PC-3 (cell line): ENCODE data around the gene EPRS1. TPM values are rescaled to one million over a fixed set of nuclear protein-coding genes. Genes with fewer than 3 reads are reported as not detected.

Experiments
- ATAC-seq: fragments of 200-7000 bp; cut with Tn5 transposase; 2 replicates; pipeline ENCODE4 v1.9.1; 2020; ENCODE audit warnings: mild to moderate bottlenecking, moderate library complexity
- BruUV-seq: library from RNA; stranded (reverse); fragments of 400-500 nt; replicated peaks from 2 replicates; lab custom pipeline; 2021; lab: Mats Ljungman, UMichigan
- CTCF ChIA-PET: fragments of 300-600 bp; sonication (Branson Sonifier 250); formaldehyde crosslinking; loops from one replicate; lab custom pipeline; 2022; ENCODE audit warnings: antibody characterized with exemption; lab: Charles Lee
- POLR2A ChIA-PET: fragments of 300-600 bp; sonication (Branson Sonifier 250); formaldehyde crosslinking; loops from one replicate; lab custom pipeline; 2022; ENCODE audit warnings: antibody characterized with exemption; ENCODE audit not compliant: unreplicated experiment; lab: Charles Lee
- DNase-seq: peaks from one replicate; pipeline ENCODE4 v3.0.0-alpha.2; 2015
- H2AFZ ChIP-seq: fragments of 300-600 bp; sonication (generic); 2 replicates; pipeline ENCODE4 v1.6.0; 2016; ENCODE audit warnings: antibody characterized with exemption, low read length
- H3F3A ChIP-seq: fragments of 300-600 bp; sonication (generic); one replicate; pipeline ENCODE4 v1.6.0; 2017; ENCODE audit warnings: antibody characterized with exemption, low read length, control low read depth, mild to moderate bottlenecking; ENCODE audit not compliant: unreplicated experiment
- H3K27ac ChIP-seq: fragments of 300-600 bp; sonication (generic); 2 replicates; pipeline ENCODE4 v1.5.1; 2016; ENCODE audit warnings: mild to moderate bottlenecking, low read length
- H3K27me3 ChIP-seq: fragments of 300-600 bp; sonication (generic); 2 replicates; pipeline ENCODE4 v1.6.1; 2016; ENCODE audit warnings: low read length, mixed read lengths
- H3K36me3 ChIP-seq: fragments of 300-600 bp; sonication (generic); 2 replicates; pipeline ENCODE4 v1.6.1; 2016; ENCODE audit warnings: low read depth, mixed run types, low read length, mixed read lengths
- H3K4me1 ChIP-seq: fragments of 300-600 bp; sonication (generic); 2 replicates; pipeline ENCODE4 v1.5.1; 2016; ENCODE audit warnings: low read length; ENCODE audit not compliant: insufficient read depth
- H3K4me2 ChIP-seq: fragments of 300-600 bp; sonication (generic); 2 replicates; pipeline ENCODE4 v1.6.0; 2016; ENCODE audit warnings: low read length
- H3K4me3 ChIP-seq: fragments of 300-600 bp; sonication (generic); 2 replicates; pipeline ENCODE4 v1.5.1; 2016; ENCODE audit warnings: mild to moderate bottlenecking, low read length, mixed read lengths
- H3K79me2 ChIP-seq: fragments of 300-600 bp; sonication (generic); 2 replicates; pipeline ENCODE4 v1.6.1; 2017; ENCODE audit warnings: low read length, mixed read lengths
- H3K9ac ChIP-seq: fragments of 300-600 bp; sonication (generic); 2 replicates; pipeline ENCODE4 v1.6.0; 2016; ENCODE audit warnings: mild to moderate bottlenecking, low read length
- H3K9me2 ChIP-seq: fragments of 300-600 bp; sonication (generic); replicated peaks from 2 replicates; pipeline ENCODE4 v1.6.1; 2016; ENCODE audit warnings: mixed run types, low read length, mixed read lengths
- H3K9me3 ChIP-seq: fragments of 300-600 bp; sonication (generic); 2 replicates; pipeline ENCODE4 v1.6.1; 2016; ENCODE audit warnings: low read length, mixed read lengths
- H4K20me1 ChIP-seq: fragments of 300-600 bp; sonication (generic); 2 replicates; pipeline ENCODE4 v1.6.1; 2016; ENCODE audit warnings: low read length, mixed read lengths
- EZH2 ChIP-seq: fragments of 300-600 bp; sonication (generic); IDR thresholded peaks from one replicate; pipeline ENCODE4 v1.6.1; 2017; ENCODE audit warnings: antibody characterized with exemption, mild to moderate bottlenecking, low read length; ENCODE audit not compliant: unreplicated experiment
- EZH2phosphoT487 ChIP-seq: fragments of 300-600 bp; sonication (generic); IDR thresholded peaks from 2 replicates; pipeline ENCODE4 v1.6.1; 2018; ENCODE audit warnings: mild to moderate bottlenecking, antibody characterized with exemption, low read length, borderline replicate concordance
- intact Hi-C: fragments of 100-400 bp; cut with micrococcal nuclease; formaldehyde crosslinking; loops from 2 replicates; pipeline ENCODE4 v1.9.0; 2023
- total RNA-seq: library from RNA; depleted of rRNA; stranded (reverse); fragments of >200 nt; gene quantifications from 2 replicates; pipeline ENCODE4 v1.2.3, GENCODE V29; 2014; rRNA removed
- TF ChIP-seq, protein P1 (sequence below): fragments of 300-600 bp; sonication (generic); conservative IDR thresholded peaks from 2 replicates; pipeline ENCODE4 v1.5.1; 2017; ENCODE audit warnings: antibody characterized with exemption, low read depth, mild to moderate bottlenecking, low read length

The EPRS1 gene
- total RNA-seq, 1 experiment from 2014 or later: 226 TPM

GRCh38 chr1:220001095-220001501 lies 45.2 kb downstream of the EPRS1 start:
- no peak for DNase-seq
- H3K9me3 ChIP-seq: no peaks in the 10 kb centered on the region
- no peaks in the 10 kb centered on the region for H3K27me3 ChIP-seq
- H3K36me3 ChIP-seq: peaks cover 58% of the 10 kb centered on the region
- BruUV-seq: no TSS peak
- no peaks in the 10 kb centered on the region for H3K79me2 ChIP-seq
- ChIA-PET CTCF (no interaction called here), POLR2A (no interaction called here)
- ATAC-seq: no peak
- H2AFZ ChIP-seq: no peak overlapping the region
- H3K9ac ChIP-seq: no peak overlapping the region
- H3K4me2 ChIP-seq: no peak overlapping the region
- intact Hi-C loops: no loop called here
- no peak overlapping the region for H3K27ac ChIP-seq
- H3F3A ChIP-seq: no peaks in the 10 kb centered on the region
- H3K4me1 ChIP-seq: no peaks in the 10 kb centered on the region
- no peaks in the 10 kb centered on the region for H4K20me1 ChIP-seq
- TF ChIP-seq, protein P1, sequence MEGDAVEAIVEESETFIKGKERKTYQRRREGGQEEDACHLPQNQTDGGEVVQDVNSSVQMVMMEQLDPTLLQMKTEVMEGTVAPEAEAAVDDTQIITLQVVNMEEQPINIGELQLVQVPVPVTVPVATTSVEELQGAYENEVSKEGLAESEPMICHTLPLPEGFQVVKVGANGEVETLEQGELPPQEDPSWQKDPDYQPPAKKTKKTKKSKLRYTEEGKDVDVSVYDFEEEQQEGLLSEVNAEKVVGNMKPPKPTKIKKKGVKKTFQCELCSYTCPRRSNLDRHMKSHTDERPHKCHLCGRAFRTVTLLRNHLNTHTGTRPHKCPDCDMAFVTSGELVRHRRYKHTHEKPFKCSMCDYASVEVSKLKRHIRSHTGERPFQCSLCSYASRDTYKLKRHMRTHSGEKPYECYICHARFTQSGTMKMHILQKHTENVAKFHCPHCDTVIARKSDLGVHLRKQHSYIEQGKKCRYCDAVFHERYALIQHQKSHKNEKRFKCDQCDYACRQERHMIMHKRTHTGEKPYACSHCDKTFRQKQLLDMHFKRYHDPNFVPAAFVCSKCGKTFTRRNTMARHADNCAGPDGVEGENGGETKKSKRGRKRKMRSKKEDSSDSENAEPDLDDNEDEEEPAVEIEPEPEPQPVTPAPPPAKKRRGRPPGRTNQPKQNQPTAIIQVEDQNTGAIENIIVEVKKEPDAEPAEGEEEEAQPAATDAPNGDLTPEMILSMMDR: no peak
- TF ChIP-seq EZH2 (no peak), EZH2phosphoT487 (no peak)
- no peak overlapping the region for H3K4me3 ChIP-seq
- H3K9me2 ChIP-seq: no peaks in the 10 kb centered on the region

DNA sequence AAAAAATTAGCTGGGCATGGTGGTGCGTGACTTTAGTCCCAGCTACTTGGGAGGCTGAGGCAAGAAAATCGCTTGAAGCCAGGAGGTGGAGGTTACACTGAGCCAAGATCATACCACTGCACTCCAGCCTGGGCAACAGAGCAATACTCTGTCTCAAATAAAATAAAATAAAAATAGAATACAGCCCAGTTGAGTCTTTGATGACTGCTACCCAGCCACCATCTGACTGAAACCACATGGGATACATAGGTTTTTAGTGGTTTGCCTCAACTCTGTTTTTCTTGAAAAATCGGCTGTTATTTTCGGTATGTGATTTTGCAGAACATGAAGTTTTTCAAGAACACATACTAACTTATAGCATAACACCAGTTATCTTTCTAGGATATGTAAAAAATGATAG lies 46.5 kb downstream of the EPRS1 start:
- Histone ChIP-seq H3K27me3 (no peaks in the 10 kb centered on the region), H2AFZ (no peak overlapping the region), H3K4me2 (no peak overlapping the region), H3K79me2 (no peaks in the 10 kb centered on the region), H3K27ac (no peak overlapping the region), H3F3A (no peaks in the 10 kb centered on the region), H3K4me1 (no peaks in the 10 kb centered on the region), H3K9me3 (no peaks in the 10 kb centered on the region), H3K36me3 (peaks cover 59% of the 10 kb centered on the region), H4K20me1 (no peaks in the 10 kb centered on the region), H3K4me3 (no peak overlapping the region), H3K9ac (no peak overlapping the region), H3K9me2 (no peaks in the 10 kb centered on the region)
- no TSS peak for BruUV-seq
- ChIA-PET POLR2A (no interaction called here), CTCF (no interaction called here)
- ATAC-seq (no peak), DNase-seq (no peak)
- TF ChIP-seq EZH2 (no peak), EZH2phosphoT487 (no peak)
- TF ChIP-seq, protein P1: no peak
- intact Hi-C loops: no loop called here

Other genes with a start within 250 kb of the EPRS1 start
- gene SLC30A10, start 117.9 kb downstream of the EPRS1 start, total RNA-seq: not detected in 2 replicates
- gene BPNT1, start 43.3 kb upstream of the EPRS1 start, total RNA-seq: 40.7 and 49.7 TPM in 2 replicates
- gene IARS2, start 47.6 kb upstream of the EPRS1 start, total RNA-seq: 152 and 162 TPM in 2 replicates
- gene RAB3GAP2, start 225.9 kb upstream of the EPRS1 start, total RNA-seq: 16.7 and 19.9 TPM in 2 replicates